Measurements from ENCODE around the gene ASXL2. TPM values are rescaled to one million over a fixed set of nuclear protein-coding genes. Genes with fewer than 3 reads are reported as not detected.

Gene ASXL2
- total RNA-seq, 6 donors from 2014 or later, result 15.5 to 34.9 (median 25.6) TPM

DNA sequence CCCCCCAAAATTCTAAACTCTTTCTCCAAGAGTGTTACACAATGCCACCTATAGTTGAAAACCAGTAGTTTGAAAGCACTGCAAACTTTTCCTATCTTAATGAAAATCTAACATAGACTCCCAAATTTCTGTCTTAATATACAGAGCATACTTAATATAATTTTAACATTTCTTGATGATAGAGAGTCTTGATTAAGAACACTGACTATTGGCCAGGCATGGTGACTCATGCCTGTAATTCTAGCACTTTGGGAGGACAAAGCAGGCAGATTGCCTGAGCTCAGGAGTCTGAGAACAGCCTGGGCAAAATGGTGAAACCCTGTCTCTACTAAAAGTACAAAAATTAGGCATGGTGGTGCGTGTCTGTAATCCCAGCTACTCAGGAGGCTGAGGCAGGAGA is 34.2 kb downstream of the ASXL2 start:
- Histone ChIP-seq H3K4me1 (no peaks in the 10 kb centered on the region), H3K4me3 (no peak overlapping the region), H3K36me3 (peaks cover 0 to 20% (median 3%) of the 10 kb centered on the region in 4 donors), H3K9me3 (no peaks in the 10 kb centered on the region), H3K27me3 (no peaks in the 10 kb centered on the region), H3K27ac (no peak overlapping the region)
- WGBS, 2 donors, result 92 to 100% methylated on average over 1 of the region's 1 CpG
- no peak for TF ChIP-seq EP300 (IDR thresholded peaks at IDR 0.05)
- no peak for TF ChIP-seq POLR2AphosphoS5 (IDR thresholded peaks at IDR 0.05)
- TF ChIP-seq, protein P1, sequence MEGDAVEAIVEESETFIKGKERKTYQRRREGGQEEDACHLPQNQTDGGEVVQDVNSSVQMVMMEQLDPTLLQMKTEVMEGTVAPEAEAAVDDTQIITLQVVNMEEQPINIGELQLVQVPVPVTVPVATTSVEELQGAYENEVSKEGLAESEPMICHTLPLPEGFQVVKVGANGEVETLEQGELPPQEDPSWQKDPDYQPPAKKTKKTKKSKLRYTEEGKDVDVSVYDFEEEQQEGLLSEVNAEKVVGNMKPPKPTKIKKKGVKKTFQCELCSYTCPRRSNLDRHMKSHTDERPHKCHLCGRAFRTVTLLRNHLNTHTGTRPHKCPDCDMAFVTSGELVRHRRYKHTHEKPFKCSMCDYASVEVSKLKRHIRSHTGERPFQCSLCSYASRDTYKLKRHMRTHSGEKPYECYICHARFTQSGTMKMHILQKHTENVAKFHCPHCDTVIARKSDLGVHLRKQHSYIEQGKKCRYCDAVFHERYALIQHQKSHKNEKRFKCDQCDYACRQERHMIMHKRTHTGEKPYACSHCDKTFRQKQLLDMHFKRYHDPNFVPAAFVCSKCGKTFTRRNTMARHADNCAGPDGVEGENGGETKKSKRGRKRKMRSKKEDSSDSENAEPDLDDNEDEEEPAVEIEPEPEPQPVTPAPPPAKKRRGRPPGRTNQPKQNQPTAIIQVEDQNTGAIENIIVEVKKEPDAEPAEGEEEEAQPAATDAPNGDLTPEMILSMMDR (IDR thresholded peaks at IDR 0.05), result no peak
- TF ChIP-seq POLR2A (IDR thresholded peaks at IDR 0.05), result no peak
- no peak for DNase-seq
- no peak for ATAC-seq (ENCODE audit: low FRiP score in 2 of 2)

GRCh38 chr2:25842155-25842554 is 36.1 kb downstream of the ASXL2 start:
- 86 to 96% methylated on average over 1 of the region's 1 CpG for WGBS, 2 donors
- peaks cover 0 to 20% (median 3%) of the 10 kb centered on the region in 4 donors for H3K36me3 ChIP-seq
- DNase-seq (no peak), ATAC-seq (ENCODE audit: low FRiP score in 2 of 2) (no peak)
- no peaks in the 10 kb centered on the region for H3K4me1 ChIP-seq
- H3K27me3 ChIP-seq, result no peaks in the 10 kb centered on the region
- TF ChIP-seq POLR2AphosphoS5 (IDR thresholded peaks at IDR 0.05) (no peak), POLR2A (IDR thresholded peaks at IDR 0.05) (no peak), EP300 (IDR thresholded peaks at IDR 0.05) (no peak)
- TF ChIP-seq, protein P1 (IDR thresholded peaks at IDR 0.05), result no peak
- H3K4me3 ChIP-seq, result no peak overlapping the region
- no peak overlapping the region for H3K27ac ChIP-seq
- H3K9me3 ChIP-seq, result no peaks in the 10 kb centered on the region

DNA sequence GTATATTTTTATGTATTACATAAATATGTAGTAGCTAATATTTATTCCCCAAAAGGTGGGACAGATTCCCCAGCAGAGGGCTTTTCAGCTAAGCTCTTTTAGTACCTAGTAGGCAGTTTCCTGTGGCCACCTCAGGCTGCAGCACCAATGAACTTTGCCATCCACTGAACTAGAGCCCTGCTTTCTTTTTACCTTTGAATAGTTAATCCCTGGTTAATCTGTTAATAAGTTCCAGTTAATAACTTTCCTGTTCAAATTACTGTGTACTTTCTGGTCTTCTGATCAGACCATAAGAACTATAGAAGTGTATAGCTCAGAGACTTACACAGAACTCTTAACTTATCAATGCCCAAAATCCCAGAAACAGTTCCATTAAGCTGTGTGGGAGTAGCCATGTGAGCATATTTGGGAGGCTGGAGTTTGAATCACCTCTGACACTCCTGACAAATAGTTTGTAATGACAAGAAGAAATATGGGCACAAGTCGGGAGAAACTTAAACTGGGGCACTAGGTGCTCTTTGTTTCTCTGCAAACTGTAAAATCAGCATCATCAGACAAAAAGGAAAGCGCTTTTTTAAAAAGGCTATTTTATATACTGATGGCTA is 40.0 kb downstream of the ASXL2 start:
- Histone ChIP-seq H3K36me3 (peaks cover 0 to 5% (median 2%) of the 10 kb centered on the region in 4 donors), H3K4me1 (no peaks in the 10 kb centered on the region), H3K27me3 (no peaks in the 10 kb centered on the region), H3K9me3 (peaks cover 0 to under 1% (median 0%) of the 10 kb centered on the region in 4 donors), H3K4me3 (no peak overlapping the region), H3K27ac (no peak overlapping the region)
- ATAC-seq (ENCODE audit: low FRiP score in 2 of 2) (no peak), DNase-seq (no peak)
- TF ChIP-seq EP300 (IDR thresholded peaks at IDR 0.05), result no peak
- TF ChIP-seq POLR2AphosphoS5 (IDR thresholded peaks at IDR 0.05), result no peak
- TF ChIP-seq, protein P1 (IDR thresholded peaks at IDR 0.05), result no peak
- no peak for TF ChIP-seq POLR2A (IDR thresholded peaks at IDR 0.05)
- 91 to 93% methylated on average over 2 of the region's 2 CpGs for WGBS, 2 donors

DNA sequence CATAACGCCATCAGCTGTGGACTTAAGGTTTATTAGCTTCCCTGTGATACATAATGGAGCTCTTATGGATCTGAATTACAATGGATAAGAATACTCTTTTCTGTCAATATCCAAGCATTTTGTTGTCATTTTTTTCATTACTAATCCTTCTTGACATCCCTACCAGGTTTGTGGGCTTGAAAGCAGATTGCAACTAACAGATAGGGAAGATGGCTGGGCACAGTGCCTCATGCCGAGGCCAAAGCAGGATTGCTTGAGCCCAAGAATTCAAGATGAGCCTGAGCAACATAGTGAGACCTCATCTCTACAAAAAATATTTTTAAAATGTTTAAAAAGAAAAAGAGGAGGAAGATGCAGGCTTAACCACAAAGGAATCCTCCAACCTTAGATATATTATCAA is 42.4 kb downstream of the ASXL2 start:
- H3K36me3 ChIP-seq, result peaks cover 0 to 4% (median 2%) of the 10 kb centered on the region in 4 donors
- no peak overlapping the region for H3K27ac ChIP-seq
- no peak for ATAC-seq (ENCODE audit: low FRiP score in 2 of 2)
- WGBS, 2 donors, result 90 to 92% methylated on average over 2 of the region's 2 CpGs
- no peaks in the 10 kb centered on the region for H3K4me1 ChIP-seq
- H3K4me3 ChIP-seq, result no peak overlapping the region
- no peaks in the 10 kb centered on the region for H3K27me3 ChIP-seq
- TF ChIP-seq EP300 (IDR thresholded peaks at IDR 0.05) (no peak), POLR2A (IDR thresholded peaks at IDR 0.05) (no peak), POLR2AphosphoS5 (IDR thresholded peaks at IDR 0.05) (no peak)
- TF ChIP-seq, protein P1 (IDR thresholded peaks at IDR 0.05), result no peak
- no peak for DNase-seq
- peaks cover 0 to 9% (median 0%) of the 10 kb centered on the region in 4 donors for H3K9me3 ChIP-seq

DNA sequence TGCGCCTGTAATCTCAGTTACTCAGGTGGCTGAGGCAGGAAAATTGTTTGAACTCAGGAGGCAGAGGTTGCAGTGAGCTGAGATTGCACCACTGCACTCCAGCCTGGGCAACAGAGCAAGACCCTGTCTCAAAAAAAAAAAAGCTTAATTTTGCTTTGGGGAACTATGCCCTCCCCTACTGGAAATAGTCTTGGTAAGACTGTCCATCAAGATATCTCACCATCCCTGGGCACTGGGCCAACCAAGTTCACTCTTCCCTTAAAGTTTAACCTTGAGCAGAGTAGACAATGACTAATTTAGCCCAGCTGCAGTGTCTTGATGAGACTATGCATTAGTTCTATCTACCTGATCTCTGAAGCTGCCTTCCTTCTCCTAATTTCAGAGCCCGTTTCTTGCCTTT is 44.7 kb downstream of the ASXL2 start:
- WGBS, 2 donors, result 92 to 100% methylated on average over 2 of the region's 2 CpGs
- ATAC-seq (ENCODE audit: low FRiP score in 2 of 2) (no peak), DNase-seq (no peak)
- TF ChIP-seq POLR2A (IDR thresholded peaks at IDR 0.05) (no peak), POLR2AphosphoS5 (IDR thresholded peaks at IDR 0.05) (no peak), EP300 (IDR thresholded peaks at IDR 0.05) (no peak)
- TF ChIP-seq, protein P1 (IDR thresholded peaks at IDR 0.05), result no peak
- H3K4me1 ChIP-seq, result peaks cover 0 to 9% (median 4%) of the 10 kb centered on the region in 4 donors
- no peak overlapping the region for H3K27ac ChIP-seq
- H3K36me3 ChIP-seq, result peaks cover 0 to 4% (median 0%) of the 10 kb centered on the region in 4 donors
- no peaks in the 10 kb centered on the region for H3K27me3 ChIP-seq
- H3K9me3 ChIP-seq, result peaks cover 0 to 9% (median 0%) of the 10 kb centered on the region in 4 donors
- H3K4me3 ChIP-seq, result no peak overlapping the region

Data from upper lobe of left lung (tissue), 6 donors.